SK-N-MC (cell line): ENCODE measurements around the gene WDR72.

Experiments
- EZH2 ChIP-seq: fragments of 200-600 bp; sonication (generic); IDR thresholded peaks from one replicate; pipeline ENCODE4 v1.6.1; 2017; ENCODE audit warnings: antibody characterized with exemption
- POLR2AphosphoS5 ChIP-seq: IDR thresholded peaks from 2 replicates; pipeline ENCODE4 v1.6.1; 2012; ENCODE audit warnings: mild to moderate bottlenecking, low read depth, low read length, borderline replicate concordance

- TF ChIP-seq EZH2 (no peak), POLR2AphosphoS5 (no peak)
These were observed 182.6 kb downstream of the WDR72 start for GRCh38 chr15:53576841-53577240.
